HG03558 (cell line): ENCODE measurements around the gene LAMP5.

ENCODE experiments used
- ATAC-seq: cut with Tn5 transposase; IDR thresholded peaks from one replicate; pipeline ENCODE4 v1.9.1; 2021; ENCODE audit warnings: moderate number of reproducible peaks; ENCODE audit not compliant: unreplicated experiment; ENCODE audit errors: extremely low read depth

Gene LAMP5

DNA sequence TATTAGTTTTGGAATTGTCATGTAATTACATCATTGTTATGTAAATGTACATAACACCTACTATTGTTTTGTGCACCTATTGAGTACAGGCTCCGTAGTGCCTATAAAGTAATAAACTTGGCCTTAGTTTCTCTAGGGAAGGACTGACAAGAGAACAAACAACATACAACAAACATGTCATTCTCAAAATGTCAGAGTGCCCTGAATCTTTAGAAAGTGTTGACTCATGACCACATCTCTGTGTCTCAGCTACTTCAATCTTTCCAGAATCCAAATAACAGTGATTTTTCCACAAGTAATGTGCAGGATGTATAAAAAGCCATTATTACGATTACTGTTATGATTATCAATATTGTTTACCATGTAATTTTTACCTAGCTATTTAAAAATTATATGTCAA lies 17.2 kb downstream of the LAMP5 start:
- ATAC-seq, result no peak

DNA sequence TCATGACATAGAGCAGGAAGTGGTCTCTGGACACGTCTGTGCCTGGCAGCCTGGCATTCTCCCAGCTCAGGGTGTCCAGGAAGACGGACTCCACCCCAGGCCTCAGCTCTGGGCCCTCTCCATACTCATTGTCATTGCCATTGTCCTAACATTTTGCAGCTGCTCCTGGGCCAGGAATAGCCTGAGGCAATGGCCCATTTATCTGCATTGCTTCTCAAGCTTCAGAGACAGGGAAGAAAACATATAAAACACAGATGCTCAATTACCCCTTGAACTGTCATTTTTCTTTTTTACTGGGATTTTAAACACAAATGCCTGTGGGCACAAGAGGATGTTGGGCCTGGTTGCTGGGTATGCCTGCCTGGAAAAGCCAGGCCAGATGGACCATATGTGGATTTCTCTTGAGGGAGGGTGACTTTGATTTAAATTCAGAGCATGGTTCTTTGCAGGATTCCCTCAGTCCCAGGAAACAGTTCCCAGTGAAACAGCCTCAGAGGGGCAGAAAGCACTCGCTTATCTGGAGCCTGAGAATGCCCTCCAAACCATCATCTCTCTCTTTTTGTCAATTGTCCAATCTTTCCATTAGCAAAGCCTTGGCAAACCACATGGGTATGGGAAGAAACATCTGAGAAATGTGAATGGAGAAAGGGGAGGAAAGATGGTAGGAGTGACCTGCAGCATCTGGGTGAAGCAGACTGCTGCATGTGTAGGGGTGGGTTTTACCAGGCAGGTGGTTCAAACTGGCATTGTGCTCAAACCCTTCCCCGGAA lies 17.9 kb downstream of the LAMP5 start:
- no peak for ATAC-seq

DNA sequence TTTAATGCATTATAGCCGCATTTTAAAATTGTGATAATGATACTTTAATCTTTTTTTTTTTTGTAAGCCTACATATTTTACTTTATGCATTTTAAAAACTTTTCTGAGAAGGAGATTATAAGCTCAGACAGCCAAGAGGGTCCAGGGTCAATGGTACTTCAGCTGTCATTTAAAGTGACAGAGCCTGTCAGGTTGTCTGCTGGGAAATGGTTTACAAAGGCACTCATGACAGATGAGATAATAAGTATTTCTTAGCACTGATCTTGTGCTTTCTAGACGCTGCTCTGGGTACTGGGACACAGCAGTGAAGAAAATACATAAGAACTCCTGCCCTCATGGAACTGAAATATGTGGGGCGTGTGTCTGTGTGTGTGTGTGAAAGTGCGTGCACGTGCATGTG lies 19.6 kb downstream of the LAMP5 start:
- ATAC-seq, result no peak

DNA sequence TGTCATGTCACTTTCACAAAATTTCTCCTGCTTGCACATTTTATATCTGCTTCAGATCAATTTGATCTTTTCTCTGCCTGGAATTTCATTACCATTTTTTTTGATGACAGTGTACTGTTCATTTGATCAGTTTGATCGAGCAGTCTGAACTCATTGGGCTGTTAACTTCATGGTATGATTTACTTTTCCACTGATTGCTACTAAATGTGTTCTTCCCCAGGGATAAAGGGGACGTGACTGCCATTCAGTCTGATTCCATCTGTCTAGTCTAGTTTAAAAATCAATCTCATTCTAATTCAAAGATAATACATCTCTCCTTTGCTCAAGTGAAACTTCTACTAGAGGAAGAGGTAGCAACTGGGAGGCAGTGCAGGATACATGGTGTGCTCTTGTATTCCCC lies 21.1 kb downstream of the LAMP5 start:
- ATAC-seq, result no peak

DNA sequence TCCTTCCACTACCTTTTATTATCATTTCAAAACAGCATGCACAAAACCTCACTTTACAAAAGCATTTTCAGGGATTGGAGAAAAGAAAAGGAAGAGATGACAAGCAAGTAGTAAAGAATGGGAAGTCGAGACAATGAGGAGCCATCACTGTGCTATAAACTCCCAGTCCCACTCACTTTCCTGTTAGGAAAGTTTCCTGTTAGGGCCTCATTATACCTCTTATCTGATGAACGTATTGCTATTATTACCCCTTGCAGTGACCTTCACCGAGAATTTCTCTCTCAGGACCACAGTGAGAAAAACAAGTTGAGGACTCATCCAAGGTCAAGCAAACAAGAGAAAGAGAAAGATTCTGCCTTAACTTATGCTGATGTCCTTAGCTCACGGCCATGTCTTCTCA lies 28.8 kb downstream of the LAMP5 start:
- ATAC-seq, result no peak

DNA sequence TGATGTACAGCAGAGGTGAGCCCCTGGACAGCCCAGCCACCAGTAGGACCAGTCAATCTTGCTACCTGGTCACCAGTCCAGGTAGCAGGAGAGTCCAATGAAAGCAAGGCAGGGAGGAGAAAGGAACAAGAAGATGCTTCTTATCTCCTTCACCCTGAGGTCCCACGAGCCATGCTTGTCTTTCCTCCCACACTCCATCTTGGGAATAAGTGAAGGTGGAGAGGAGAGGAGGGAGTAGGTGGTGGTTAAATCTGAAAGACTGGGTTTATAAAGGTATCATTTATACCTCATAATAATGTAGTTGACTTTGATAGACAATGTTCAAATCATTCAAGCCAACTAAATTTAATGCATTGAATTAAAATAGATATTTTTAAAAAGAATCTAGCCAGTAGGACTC lies 35.9 kb downstream of the LAMP5 start:
- no peak for ATAC-seq

DNA sequence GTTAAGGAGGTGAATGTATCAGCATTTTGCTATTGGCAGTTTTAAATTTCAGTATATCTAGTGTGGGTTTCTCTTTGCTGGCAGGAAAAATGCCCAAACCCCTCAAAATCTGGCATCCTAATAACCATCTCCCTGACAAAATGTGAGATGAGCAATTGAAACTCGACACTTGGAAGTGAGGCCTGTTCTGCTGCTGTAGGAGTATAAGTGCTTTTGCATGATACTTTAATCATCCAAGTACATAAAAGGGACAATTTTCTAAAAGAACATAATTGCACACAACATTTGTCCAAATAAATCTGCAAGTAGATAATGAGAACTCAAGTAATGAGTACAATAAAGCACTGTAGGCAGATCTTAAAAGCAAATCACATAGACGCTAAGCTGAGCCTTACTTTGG lies 36.5 kb downstream of the LAMP5 start:
- no peak for ATAC-seq

DNA sequence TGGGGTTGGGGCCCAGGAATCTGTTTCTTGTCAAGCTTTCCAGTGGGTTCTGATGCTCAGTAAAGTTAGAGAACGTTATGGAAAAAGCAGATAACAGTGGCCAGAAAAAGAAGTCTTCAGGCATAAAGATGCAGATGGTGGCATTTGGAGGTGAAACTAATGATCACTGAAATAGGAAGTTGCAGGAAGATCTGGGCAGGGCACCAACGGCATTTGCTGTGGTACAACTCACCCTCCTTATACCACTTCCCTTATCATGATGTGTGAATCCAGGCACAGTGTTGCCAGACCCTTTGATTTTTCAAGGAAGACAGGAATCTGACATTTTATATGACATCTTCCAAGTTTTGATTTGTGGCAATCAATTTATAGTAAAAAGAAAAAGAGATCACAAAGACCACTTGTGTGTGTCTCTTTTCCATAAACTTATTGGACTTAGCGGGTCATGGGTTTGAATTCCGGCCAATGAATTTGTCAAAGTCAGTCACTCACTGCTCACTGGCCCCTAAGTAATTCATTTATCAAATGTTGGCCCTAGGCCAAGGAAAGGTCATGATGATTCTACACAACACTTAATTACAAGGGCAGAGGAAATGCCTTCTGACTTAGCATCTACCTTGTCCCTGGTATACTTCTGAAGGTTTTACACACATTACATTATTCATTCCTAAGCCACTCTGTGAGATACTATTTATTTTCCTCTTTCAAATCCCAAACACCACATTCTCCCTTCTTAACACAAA lies 37.6 kb downstream of the LAMP5 start:
- ATAC-seq, result no peak

DNA sequence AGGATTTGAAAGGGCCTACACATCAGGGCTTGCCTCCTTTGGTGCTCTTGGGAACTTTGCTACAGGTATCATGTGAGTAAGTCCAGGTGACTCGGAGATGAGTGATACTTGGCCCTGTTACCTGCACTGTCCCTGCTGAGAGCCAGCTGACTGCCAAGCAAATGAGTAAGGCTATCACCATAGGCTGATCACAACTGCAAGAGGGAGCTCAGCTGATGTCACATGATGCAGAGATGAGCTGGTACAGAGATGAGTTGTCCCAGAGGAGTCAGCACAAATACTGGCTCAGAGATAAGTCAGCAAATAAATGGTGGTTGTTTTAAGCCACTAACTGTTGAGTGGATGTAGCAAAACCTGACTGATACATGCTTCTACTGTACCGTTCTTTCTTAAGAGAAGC lies 41.4 kb downstream of the LAMP5 start:
- no peak for ATAC-seq

DNA sequence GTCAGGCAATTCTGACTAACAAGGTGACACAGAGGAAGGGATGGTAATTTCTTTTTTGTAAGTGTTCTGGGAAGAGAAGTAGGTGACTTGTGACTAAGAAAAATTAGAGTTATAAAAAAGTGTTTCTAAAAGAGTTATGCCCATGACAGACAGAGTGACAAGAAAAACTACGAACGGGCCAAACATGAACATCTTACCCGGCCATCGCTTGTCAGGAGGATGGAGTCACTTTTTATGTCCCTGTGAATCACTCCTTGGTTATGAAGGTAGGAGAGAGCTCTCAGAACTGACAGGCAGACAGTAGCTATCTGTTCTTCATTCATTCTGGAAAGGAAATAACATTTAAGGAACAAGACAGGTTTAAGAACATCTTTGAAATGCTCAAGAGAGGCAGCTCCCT lies 43.0 kb downstream of the LAMP5 start:
- no peak for ATAC-seq

DNA sequence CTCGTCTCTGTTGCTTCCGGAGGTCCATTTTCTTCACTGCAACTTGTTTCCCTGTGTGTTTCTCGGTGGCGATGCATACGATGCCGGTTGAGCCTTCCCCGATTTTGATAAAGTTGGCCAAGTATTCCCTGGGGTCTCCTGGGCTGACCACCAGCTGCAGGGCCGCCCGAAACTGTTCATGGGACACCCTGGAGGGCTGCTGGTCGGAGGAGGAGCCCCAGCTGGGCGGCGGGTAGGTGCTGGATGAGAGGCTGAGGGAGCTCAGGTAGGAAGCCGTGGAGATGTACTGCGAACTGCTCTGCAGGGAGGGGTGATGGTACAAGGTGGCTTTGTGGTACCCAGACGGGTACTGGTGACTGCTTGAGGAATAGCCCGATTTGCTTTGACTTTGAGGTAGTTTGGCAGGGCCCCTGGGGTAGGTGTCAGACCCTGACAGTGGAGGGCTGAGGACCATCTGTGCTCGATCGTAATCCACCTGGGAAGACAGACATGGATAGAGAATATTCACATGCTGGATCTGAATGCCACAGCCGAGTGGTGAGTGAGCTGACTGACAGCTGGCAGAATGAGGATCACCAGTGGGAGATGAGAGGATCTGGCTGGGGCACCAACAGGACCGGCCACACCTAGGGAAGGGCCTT lies 51.6 kb downstream of the LAMP5 start:
- ATAC-seq, result no peak

DNA sequence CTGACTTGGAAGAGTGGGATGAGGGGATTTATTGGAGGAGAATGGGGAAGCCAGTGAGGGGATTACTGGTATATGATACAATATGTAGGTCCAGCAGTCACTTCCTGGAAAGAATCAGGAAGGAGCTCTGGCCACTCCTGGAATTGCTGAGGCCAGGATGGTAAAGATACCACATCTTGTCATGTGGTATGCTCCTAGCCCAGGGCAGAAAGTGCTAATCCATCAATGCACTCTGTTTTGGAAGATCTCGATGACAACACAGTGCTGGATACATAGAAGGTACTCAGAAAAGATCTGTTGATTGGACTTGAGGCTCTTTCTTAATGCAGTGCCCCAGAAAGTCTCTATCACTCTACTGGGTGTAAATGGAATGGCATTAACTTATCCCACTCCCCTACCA lies 52.6 kb downstream of the LAMP5 start:
- ATAC-seq, result no peak

DNA sequence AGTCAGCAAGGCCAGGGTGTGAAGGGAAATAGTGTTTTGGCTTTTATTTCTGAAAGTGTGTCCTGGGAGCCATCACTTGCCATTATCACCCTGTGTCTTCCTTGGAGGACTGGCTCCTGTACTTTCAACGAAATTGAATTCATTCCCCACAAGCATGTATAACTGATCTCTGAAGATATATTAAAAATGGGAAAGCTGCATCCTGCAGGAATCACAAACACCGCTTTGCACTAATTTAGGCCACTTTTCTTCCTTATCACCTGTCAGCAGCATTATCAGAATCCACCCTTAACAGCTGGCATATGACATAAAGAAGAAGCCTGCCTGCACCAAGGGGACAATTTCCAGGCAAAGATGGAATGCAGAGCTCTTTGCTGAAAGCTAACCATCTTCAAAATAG lies 56.2 kb downstream of the LAMP5 start:
- no peak for ATAC-seq

DNA sequence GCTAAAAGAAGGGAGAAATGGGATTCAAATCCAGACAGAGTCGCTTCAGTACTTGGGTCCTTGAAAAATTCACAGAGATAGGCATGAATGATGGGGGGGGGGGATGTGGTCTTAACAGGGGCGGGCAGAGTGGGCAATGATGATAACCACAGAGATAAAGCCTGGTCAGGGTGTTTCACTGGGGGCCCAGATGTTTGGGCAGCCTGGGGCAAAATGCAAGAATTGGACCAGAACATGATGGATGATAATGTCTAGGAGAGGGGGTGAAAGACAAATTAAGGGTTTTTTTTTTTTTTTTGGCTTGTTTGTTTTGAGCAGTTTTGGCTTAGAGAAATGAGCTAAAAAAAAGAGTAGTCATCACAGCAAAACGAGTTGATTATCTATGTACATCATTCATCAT lies 57.4 kb downstream of the LAMP5 start:
- no peak for ATAC-seq

DNA sequence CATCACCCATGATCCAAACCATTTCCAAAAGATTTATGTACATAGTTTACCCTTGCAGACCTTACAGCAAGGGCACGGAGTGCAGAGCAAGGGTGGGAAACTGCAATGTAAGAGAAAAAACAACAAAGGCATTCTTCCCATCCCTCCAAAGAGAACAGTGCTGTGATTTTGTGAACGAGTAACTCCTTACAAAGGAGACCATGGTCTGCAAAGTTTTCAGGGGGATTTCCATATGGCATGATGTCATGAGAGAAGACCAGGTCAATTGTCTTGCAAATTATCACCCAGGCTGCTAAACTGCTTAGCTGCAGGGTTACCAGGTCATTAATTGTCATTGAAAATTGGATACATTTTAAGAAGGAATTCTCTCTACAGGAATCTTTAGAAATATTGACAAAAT lies 58.3 kb downstream of the LAMP5 start:
- no peak for ATAC-seq

DNA sequence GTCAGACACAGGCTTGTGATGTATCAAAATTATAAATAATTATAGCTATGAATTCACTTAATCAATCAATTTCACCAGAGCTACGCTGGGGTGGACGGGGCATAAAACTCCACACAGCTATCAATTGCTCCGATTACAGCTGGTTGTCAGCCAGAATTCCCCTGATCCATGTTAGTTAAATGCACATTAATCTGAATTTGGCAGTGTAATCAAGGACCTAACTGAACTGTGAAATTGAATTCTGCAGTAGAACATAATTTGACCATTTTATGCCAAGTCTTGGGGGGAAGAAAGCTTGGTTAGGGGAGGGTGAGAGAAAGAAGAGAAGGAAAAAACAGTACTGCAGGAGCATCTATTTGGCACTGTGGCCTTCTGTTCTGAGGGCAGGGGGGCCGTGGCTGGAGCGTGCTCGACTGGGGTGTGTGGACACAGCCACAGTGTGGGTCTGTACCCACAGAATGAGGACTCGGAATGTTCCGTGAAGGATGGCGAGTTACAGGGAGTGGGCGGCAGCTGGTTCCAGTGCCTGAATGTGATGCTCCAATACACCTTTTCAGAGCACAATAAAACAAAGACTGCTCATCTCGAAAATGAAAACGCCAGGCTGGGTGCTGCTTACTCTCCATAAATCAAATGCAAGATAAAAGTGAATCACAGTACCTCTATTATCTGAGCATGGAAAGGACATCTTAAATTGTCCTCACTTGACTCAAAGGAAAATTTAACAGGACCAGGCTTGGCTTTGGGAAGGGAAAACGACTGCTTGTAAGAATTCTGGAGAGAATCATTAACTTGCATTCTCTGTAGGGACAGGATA lies 59.2 kb downstream of the LAMP5 start:
- no peak for ATAC-seq

DNA sequence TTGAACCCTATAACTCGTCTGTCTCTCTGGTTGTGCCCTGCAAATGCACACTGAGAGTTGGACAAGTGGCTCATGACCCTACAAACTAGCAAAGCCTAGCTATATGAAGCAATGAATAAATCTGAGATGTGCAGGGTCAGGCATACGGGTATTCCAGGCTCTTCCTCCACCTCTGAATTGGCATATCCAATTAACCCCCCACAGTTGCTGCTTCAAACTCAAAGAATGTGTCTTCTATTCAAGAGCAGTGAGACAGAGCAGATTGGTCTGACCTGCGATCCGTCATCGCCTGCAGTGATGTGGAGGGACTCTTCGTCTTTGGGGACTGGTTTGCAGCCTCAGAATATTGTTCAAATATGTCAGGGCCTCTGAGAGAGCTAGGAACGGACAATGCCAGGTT lies 59.8 kb downstream of the LAMP5 start:
- no peak for ATAC-seq

DNA sequence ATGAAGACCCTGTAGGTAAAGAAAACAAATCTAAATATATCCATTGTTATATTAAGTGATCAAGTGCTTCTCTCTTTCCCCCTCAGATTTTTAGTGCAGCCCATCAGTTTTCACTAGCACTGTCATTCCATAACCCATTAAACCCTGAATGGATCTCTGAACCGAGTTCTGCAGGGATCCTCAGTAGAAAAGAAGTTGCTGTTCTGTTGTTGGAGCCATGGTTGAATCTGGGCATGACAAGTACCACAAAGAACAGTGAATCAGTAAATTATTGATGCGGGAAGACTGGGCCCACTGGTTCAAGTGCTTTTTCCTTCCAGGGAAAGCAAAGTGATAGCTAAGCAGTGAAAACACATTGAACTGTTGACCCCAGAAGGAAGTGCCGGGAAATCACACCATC lies 60.4 kb downstream of the LAMP5 start:
- no peak for ATAC-seq

DNA sequence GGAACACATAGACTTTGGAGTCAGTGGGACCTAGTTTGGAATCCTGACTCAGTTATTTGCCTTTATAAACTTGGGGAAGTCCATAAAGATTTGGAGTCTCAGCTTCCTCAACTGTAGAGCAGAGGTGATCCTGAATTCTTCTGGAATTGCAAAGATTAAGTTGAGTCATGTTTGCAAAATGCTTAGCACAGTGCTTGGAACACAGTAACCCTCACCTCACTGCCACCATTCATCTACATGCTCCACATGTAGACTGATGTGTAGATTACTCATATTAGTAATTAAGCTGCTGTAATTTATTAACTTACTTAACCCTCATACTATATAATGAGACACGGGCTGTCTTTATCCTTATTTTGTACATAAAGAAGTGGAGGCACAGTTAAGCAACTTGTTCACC lies 61.4 kb downstream of the LAMP5 start:
- ATAC-seq, result no peak

DNA sequence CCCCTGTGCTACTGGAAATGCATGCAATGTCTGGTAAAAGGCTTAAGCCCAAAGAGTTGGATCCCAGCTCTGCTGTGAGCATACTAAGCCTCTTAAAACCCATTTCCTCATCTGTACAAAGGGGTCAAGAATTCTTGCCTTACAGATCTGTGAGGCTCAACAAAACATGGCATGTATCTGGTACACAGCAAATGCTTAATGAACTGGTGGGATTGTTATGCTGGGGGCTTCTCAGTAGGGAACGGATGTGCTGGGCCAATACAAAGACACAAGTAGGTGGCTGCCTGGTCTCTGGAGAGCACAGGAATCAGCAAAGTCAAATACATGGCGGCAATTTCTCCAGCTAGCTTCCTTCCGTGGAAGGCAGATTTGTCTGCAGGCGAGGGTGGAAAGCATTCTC lies 62.3 kb downstream of the LAMP5 start:
- no peak for ATAC-seq

DNA sequence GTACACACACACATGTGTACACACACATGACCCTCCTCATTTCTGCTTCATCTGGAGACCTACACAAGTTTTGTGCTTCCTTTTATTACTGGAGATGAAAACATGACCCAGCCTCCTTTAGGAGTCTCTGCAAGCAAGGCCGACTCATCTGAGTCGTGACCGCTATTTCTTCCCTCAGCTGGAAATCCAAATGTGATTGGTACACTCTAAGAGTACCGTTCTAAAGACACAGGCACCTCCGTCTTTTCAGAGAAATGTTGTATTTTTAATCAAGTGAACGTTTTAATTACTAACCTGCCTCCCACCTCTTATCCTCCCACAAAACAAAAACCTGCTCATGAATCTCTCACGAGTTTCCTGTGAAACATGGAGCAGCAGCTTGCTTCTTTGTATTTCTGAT lies 63.0 kb downstream of the LAMP5 start:
- no peak for ATAC-seq
